H7 (cell line): ENCODE data around the gene DNAH8. TPM values are rescaled to one million over a fixed set of nuclear protein-coding genes. Genes with fewer than 3 reads are reported as not detected.

Experiments used
- DNase-seq: peaks from one replicate; pipeline ENCODE4 v3.0.0; 2012
- H3K27me3 ChIP-seq: 2 replicates; pipeline ENCODE4 v1.6.0; 2011; ENCODE audit warnings: mild to moderate bottlenecking, low read length; ENCODE audit not compliant: control insufficient read depth, insufficient read depth
- H3K36me3 ChIP-seq: replicated peaks from 2 replicates; pipeline ENCODE4 v1.5.1; 2011; ENCODE audit warnings: low read length; ENCODE audit not compliant: control insufficient read depth, insufficient read depth
- H3K4me3 ChIP-seq: 2 replicates; pipeline ENCODE4 v1.5.1; 2011; ENCODE audit warnings: low read depth, mild to moderate bottlenecking, control low read depth, low read length, moderate library complexity; ENCODE audit not compliant: insufficient read depth
- total RNA-seq: library from RNA; depleted of rRNA; stranded (reverse); fragments of >200 nt; shearing (Covaris generic); gene quantifications from 2 replicates; pipeline ENCODE4 v1.2.3, GENCODE V29; 2014

DNAH8 gene
- total RNA-seq, 1 experiment from 2014 or later = 0.03 TPM

DNA sequence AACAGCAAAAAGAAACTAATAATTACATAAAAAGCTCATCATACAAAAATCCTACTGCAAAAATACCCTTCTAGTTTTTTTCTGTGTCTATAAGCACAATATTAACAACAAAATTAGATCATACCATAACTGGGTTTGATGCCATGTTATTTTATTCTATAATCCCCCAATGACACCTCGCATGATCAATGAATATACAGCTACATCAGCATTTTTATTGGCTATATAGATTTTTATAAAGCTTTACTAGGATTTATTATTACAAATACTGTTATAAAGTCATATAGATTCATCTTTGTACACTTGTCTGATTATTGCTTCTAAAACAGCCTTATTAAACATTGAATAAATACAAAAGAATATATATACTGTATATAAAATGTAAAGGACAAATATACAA is 288.4 kb downstream of the DNAH8 start:
- DNase-seq = no peak
- H3K27me3 ChIP-seq = no peaks in the 10 kb centered on the region
- H3K4me3 ChIP-seq = no peak overlapping the region
- no peaks in the 10 kb centered on the region for H3K36me3 ChIP-seq

DNA sequence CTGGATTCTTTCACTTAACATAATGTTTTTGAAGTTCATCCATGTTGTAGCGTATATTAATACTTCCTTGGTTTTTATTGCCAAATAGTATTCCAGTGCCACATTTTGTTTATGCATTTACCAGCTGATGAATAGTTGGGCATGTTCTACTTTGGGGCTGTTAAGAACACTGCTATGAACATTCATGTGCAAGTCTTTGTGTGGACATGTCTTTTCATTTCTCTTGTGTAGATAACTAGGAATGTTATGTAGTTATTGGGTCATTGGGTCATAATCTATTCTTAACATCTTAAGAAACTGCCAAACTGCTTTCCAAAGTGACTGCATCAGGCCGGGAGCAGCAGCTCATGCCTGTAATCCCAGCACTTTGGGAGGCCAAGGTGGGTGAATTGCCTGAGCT is 289.7 kb downstream of the DNAH8 start:
- no peak overlapping the region for H3K4me3 ChIP-seq
- no peak for DNase-seq
- H3K27me3 ChIP-seq = no peaks in the 10 kb centered on the region
- H3K36me3 ChIP-seq = no peaks in the 10 kb centered on the region

DNA sequence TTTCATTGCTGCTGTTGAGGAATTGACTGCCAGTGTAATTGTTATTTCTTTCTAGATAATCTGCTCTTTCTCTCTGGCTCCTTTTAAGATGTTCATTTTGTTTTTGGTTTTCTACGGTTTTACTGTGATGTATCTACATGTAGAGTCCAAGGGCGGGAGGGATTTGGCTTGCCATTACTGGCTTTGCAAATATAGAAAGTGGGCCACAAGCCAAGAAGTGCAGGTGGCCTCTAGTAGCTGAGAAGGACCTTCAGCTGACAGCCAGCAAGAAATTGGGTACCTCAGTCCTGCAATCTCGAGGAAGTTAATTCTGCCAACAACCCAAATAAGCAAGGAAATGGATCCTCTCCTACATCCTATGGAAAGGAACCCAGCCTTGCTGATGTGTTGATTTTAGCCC is 290.7 kb downstream of the DNAH8 start:
- H3K27me3 ChIP-seq = no peaks in the 10 kb centered on the region
- H3K4me3 ChIP-seq = no peak overlapping the region
- H3K36me3 ChIP-seq = no peaks in the 10 kb centered on the region
- DNase-seq = no peak

DNA sequence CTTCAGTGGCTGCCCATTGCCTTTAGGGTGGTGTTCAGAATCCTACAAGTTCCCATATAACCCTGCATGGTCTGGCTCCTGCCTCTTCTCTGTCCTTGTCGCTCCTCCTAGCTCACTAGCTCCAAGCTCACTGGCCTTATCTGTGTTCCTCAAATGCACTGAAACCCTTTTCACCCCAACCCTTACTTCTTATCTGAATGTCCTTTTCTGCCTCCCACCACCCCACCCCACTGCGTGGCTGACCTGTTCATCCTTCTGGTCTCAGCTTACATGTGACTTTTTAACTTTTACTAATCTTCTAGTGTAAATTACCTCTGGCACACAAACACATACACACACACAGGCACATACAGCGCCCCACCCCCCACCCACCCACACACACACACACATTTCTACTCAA is 292.5 kb downstream of the DNAH8 start:
- DNase-seq = no peak
- Histone ChIP-seq H3K4me3 (no peak overlapping the region), H3K27me3 (no peaks in the 10 kb centered on the region), H3K36me3 (no peaks in the 10 kb centered on the region)

DNA sequence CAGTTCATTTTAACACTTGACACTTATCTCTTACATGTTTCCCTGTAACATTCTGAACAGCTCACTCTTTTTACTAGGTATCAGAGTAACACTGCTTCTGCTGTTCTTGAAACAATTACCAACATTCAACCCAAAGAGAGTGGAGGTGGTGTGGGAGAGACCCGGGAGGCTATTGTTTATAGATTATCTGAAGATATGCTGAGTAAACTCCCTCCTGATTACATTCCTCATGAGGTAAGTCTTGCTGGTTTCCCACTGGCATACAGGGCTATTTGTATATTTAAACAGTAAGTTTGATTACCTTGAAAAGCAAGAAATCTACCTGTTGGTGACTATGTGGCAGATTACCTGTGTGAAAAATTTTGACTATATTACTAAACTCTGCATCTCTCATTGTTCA is 293.6 kb downstream of the DNAH8 start:
- DNase-seq = no peak
- Histone ChIP-seq H3K4me3 (no peak overlapping the region), H3K36me3 (no peaks in the 10 kb centered on the region), H3K27me3 (no peaks in the 10 kb centered on the region)

DNA sequence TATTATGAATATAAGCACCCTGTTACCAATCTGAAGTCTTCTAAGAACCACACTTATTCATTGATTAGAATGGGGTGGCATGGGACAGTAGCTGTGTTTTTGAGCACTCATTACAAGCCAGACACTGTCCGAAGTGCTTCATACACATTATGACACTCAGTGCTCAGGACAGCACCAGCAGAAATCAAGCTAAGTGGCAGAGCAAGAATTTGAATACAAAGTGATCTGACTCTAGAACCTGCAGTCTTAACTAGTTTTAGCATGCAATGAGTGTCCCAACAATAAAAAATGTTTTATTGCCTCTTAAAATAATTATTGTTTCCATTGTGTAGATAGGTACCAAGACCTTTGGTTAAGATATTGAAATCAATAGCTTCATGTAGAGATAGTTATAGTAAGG is 294.4 kb downstream of the DNAH8 start:
- Histone ChIP-seq H3K4me3 (no peak overlapping the region), H3K27me3 (no peaks in the 10 kb centered on the region), H3K36me3 (no peaks in the 10 kb centered on the region)
- DNase-seq = no peak

DNA sequence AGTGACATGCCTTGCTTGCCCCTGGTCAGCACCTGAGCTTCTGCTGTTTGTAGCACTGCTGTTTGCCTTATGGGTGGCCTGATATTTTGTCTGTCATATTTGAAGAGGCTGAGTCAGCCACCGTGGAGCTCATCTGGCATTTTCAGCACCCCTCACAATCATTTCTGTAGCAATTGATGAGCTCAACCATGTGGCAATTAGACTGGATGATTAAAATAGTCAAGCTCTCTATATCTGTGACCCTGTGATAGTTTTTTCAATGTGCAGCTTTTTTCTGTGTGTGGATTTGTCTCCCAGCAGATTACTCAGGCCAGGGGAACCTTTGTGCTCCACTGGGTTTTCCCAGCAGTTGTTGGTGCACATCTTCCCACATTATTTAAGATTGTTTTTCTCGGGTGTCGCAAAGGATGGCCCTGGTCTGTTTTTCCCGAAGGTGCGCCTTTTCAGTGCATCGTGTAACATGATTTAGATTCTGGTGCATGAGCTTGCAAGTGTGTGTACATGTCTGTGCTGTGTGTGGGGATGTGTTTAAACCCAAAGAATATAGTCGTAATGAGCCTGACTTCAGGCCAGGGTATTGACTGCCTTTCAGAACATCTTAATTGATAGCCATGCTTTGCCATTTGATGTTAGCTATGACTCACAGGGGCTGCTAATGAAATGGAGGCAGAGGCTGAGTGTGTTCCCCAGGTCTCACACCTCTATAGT is 301.9 kb downstream of the DNAH8 start:
- H3K4me3 ChIP-seq = no peak overlapping the region
- no peak for DNase-seq
- no peaks in the 10 kb centered on the region; the same call in 1 of the 2 replicates for H3K27me3 ChIP-seq
- no peaks in the 10 kb centered on the region for H3K36me3 ChIP-seq

DNA sequence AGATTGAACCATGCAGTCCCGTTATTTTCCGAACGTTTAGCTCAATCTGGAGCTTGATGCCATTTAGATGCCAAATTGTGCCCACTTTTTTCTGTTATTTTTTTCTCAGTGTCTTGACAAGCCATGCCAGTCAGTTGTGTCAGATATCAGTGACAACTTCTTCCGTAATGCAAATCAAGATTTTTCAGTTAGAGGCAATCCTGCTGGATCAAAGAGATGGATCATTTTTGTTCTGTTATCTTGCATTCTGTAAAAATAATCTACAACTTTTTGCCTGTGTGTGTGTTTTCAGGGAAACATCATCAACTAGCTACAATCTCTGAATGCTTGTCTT is 302.4 kb downstream of the DNAH8 start:
- no peak for DNase-seq
- Histone ChIP-seq H3K27me3 (no peaks in the 10 kb centered on the region; the same call in 1 of the 2 replicates), H3K4me3 (no peak overlapping the region), H3K36me3 (no peaks in the 10 kb centered on the region)

DNA sequence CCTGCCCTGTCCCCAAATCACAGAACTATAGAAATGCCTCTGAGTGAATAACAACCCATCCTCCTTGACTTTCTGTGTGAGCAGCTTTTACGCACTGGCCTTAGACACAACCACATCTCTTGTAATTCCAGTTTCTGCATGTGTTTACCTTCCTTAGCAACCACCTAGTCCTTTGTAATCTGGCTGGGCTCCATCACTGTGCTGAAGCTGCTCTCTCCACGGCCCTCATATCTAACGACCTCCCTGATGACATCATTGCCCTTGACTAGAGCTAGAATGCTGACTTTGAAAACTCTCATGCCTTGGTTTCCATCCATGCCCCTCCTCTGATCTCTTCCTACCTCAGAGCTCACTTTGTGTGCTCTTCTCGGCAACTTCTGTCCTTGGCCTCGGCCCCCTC is 303.0 kb downstream of the DNAH8 start:
- Histone ChIP-seq H3K27me3 (no peaks in the 10 kb centered on the region; the same call in 1 of the 2 replicates), H3K4me3 (no peak overlapping the region), H3K36me3 (no peaks in the 10 kb centered on the region)
- DNase-seq = no peak

DNA sequence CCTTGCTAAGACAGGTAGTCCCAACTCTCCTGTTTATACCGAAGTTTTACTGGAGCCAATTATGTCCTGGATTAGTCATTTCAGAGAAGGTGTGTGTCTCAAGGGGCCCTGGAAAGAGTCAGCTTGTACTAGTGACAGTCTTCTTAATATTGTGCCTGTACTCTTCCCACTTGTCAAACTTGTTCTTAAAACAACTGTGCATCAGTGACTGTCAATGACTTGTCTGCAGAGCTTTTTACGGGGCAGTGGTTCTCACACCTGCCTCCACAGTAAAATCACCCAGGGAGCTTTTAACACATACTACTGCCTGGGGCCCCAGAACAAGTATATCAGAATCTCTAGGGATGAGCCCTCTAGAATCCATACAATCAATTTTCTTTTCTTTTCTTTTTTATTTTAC is 305.0 kb downstream of the DNAH8 start:
- H3K27me3 ChIP-seq = no peaks in the 10 kb centered on the region; the same call in 1 of the 2 replicates
- H3K36me3 ChIP-seq = no peaks in the 10 kb centered on the region
- H3K4me3 ChIP-seq = no peak overlapping the region
- DNase-seq = no peak

DNA sequence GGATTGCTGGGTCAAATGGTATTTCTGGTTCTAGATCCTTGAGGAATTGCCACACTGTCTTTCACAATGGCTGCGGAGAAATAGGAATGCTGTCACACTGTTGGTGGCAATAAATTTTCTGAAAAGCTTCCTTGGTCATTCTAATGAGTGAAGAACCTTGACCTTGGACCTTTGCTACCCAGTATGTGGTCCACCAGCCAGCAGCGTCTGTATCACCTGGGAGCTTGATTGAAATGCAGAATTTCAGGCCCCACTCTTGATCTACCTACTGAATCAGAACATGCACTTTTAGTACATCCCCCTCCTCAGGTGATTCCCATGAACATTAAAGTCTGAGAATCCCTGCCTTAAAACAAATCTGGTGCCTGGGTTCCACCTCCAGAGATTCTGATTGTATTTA is 305.9 kb downstream of the DNAH8 start:
- H3K36me3 ChIP-seq = no peaks in the 10 kb centered on the region
- H3K4me3 ChIP-seq = no peak overlapping the region
- H3K27me3 ChIP-seq = no peaks in the 10 kb centered on the region; the same call in 1 of the 2 replicates
- DNase-seq = no peak

DNA sequence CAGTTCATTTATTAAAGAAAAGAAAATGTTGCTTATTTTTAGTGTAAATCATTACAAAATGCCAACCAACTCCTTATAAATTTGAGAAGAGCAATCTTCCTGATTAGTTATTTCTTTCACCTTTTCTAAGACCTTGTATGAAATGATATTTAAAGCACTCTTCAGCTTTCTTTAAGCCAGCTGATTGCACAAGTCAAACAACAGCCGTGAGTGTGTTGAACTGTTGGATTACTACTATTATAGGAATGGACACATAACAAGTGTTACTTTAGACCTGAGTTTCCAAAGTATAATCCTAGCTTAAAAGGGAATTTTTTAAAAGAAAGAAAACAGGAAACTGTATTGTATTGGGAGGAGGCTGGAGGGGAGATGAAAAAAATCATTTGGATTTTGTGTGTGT is 306.7 kb downstream of the DNAH8 start:
- no peaks in the 10 kb centered on the region; the same call in 1 of the 2 replicates for H3K27me3 ChIP-seq

DNA sequence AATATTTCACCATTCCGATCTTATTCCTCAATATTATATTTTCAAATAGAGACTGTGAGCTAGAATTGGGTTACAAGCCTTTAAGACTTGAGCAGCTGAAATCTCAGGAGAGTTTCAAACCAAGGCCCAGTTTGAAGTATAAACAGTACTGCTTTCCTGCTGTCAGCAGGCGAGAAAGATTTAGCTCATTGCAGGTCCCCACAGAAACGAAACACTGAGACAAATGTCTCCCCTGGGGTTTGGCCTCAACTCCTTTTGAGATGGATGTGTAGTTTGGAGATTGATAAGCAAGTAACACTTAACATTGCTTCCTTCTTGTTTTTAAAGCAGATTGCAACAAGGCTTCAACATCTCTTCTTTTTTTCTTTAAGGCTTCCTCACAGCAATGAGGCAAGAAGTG is 311.1 kb downstream of the DNAH8 start:
- Histone ChIP-seq H3K4me3 (no peak overlapping the region), H3K36me3 (no peaks in the 10 kb centered on the region), H3K27me3 (peaks cover 2% of the 10 kb centered on the region; the same call in 1 of the 2 replicates)
- no peak for DNase-seq

More for the DNA sequence above, 306.7 kb downstream of the DNAH8 start:
- Histone ChIP-seq H3K36me3 (no peaks in the 10 kb centered on the region), H3K4me3 (no peak overlapping the region)
- no peak for DNase-seq

DNA sequence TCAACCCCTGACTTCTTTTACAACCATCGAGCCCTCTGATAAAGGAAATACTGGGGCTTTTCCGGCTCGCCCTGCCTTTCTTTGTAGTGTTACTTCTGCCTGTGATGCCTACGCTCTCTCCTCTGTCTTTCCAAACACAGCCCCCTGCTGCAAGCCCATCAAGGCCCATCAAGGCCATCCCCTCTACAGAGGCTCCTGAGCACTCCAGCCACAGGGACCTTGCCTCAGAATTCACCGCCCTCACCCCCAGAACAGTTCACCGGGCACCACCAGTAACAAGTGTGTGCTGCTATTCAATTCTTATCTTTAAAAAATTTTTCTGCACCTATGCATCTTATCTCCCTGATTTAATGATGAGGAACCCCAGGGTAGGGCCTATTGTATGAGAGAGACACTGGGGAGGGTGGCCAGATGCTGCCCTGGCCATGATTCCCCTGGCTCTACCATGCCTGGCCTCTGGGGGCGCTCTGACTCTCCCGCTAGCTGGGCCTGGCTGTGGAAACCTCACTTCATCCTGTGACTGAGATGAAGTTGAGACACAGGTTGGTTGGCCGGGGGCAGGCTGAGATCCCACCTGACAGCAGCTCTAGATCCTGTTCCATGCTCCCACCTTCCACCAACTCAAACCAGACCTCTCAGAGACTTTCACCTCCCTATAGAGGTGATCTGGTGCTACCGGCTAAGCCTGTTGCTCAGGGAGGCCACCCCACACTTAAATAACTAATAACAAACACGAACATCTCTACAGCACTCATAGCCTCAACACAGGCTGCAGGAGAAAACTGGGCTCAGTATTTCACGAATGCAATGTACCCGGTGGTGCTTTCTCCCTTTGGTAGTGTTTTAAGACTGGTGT is 314.3 kb downstream of the DNAH8 start:
- Histone ChIP-seq H3K36me3 (no peaks in the 10 kb centered on the region), H3K27me3 (peaks cover 3% of the 10 kb centered on the region; the same call in 1 of the 2 replicates), H3K4me3 (no peak overlapping the region)
- peak; percentile 83 for DNase-seq

DNA sequence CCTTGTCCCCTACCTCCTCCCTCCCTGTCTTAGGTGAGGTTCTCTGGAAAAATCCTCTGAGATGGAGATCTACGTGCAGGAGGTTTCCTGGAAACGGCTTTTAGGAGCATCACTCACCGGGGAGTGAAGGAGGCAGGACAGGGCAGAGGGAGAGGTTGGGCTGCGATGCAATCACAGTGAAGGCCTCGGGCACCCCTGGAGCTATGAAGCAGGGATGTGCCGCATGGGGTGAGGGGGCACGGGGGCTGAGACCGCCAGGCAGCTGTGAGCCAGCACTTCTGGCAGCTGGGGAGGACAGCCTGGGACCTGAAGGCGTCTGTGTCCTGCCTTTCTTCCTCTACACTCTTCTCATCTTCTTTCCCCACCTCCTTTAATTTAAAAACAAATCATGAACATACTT is 320.6 kb downstream of the DNAH8 start:
- Histone ChIP-seq H3K4me3 (no peak overlapping the region), H3K36me3 (no peaks in the 10 kb centered on the region), H3K27me3 (peaks cover 3% of the 10 kb centered on the region; the same call in 1 of the 2 replicates)
- no peak for DNase-seq
